GM12864 (cell line): ENCODE data around the gene SPATA46.
"Not testable (repeated sequence)": the region's sequence is repeated elsewhere in the genome, so short reads cannot be mapped to it uniquely, and the experiment has no call there.

Experiments
- DNase-seq: peaks from one replicate; pipeline ENCODE4 v3.0.0-alpha.2; 2011; ENCODE audit warnings: low read depth
- H3K4me3 ChIP-seq: 2 replicates; pipeline ENCODE4 v1.5.1; 2011; ENCODE audit warnings: mild to moderate bottlenecking, low read depth, low read length, control low read depth
- TF ChIP-seq, protein P1 (sequence below): IDR thresholded peaks from 2 replicates; pipeline ENCODE4 v1.5.1; 2011; ENCODE audit warnings: low read depth, mild to moderate bottlenecking, moderate library complexity, low read length, control low read depth, inconsistent platforms; ENCODE audit errors: missing control alignments

SPATA46 gene, protein sequence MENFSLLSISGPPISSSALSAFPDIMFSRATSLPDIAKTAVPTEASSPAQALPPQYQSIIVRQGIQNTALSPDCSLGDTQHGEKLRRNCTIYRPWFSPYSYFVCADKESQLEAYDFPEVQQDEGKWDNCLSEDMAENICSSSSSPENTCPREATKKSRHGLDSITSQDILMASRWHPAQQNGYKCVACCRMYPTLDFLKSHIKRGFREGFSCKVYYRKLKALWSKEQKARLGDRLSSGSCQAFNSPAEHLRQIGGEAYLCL

DNA sequence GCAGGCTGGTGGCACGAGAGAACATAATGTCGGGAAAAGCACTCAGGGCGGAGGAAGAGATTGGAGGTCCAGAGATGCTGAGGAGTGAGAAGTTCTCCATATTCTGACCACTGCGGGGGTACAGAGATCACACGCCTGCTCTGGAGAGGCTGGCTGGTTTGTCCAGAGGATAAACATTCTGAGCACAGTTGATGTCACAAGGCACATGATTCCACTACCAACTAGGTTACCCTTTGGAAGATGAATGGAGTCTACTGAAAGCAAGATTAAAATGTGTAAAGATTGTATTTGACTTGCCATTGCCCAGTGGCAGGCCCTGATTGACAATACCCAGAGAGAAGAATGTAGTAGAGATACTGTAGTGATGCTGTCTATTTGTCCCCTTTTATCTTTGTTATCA, at the start of gene SPATA46:
SPATA46 (minus strand) TSS at position 164 of the 400 bp plus-strand sequence; CDS start at position 100, 64 bp downstream.
- no peak for DNase-seq
- TF ChIP-seq, protein P1, sequence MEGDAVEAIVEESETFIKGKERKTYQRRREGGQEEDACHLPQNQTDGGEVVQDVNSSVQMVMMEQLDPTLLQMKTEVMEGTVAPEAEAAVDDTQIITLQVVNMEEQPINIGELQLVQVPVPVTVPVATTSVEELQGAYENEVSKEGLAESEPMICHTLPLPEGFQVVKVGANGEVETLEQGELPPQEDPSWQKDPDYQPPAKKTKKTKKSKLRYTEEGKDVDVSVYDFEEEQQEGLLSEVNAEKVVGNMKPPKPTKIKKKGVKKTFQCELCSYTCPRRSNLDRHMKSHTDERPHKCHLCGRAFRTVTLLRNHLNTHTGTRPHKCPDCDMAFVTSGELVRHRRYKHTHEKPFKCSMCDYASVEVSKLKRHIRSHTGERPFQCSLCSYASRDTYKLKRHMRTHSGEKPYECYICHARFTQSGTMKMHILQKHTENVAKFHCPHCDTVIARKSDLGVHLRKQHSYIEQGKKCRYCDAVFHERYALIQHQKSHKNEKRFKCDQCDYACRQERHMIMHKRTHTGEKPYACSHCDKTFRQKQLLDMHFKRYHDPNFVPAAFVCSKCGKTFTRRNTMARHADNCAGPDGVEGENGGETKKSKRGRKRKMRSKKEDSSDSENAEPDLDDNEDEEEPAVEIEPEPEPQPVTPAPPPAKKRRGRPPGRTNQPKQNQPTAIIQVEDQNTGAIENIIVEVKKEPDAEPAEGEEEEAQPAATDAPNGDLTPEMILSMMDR: no peak
- no peak within 1 kb of the TSS for H3K4me3 ChIP-seq

DNA sequence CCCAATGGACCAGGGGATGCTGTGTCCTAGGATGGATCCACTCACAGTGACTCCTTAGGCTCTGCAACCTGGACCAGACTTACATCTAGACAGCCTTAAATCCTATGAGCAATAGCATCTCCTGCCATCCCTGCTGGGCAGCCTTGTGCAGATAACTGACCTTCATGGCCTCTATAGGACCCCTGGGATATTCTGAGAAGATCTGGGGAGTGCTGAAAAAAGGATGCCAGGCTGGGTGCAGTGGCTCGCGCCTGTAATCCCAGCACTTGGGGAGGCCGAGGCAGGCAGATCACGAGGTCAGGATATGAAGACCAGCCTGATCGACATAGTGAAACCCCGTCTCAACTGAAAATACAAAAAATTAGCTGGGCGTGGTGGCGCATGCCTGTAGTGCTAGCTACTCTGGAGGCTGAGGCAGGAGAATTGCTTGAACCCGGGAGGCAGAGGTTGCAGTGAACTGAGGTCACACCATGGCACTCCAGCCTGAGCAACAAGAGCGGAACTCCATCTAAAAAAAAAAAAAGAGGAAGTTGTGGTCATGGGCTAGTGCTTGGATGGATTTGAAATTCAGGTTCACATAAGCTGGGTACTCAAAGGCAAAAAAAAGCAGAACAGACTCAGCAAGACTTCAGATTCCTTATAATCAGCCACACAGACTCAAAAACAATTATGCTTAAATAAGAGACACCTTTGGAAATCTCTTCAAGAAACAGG, 46.2 kb upstream of the SPATA46 start:
- DNase-seq: peak; percentile 25
- TF ChIP-seq, protein P1: no peak
- no peak overlapping the region for H3K4me3 ChIP-seq

DNA sequence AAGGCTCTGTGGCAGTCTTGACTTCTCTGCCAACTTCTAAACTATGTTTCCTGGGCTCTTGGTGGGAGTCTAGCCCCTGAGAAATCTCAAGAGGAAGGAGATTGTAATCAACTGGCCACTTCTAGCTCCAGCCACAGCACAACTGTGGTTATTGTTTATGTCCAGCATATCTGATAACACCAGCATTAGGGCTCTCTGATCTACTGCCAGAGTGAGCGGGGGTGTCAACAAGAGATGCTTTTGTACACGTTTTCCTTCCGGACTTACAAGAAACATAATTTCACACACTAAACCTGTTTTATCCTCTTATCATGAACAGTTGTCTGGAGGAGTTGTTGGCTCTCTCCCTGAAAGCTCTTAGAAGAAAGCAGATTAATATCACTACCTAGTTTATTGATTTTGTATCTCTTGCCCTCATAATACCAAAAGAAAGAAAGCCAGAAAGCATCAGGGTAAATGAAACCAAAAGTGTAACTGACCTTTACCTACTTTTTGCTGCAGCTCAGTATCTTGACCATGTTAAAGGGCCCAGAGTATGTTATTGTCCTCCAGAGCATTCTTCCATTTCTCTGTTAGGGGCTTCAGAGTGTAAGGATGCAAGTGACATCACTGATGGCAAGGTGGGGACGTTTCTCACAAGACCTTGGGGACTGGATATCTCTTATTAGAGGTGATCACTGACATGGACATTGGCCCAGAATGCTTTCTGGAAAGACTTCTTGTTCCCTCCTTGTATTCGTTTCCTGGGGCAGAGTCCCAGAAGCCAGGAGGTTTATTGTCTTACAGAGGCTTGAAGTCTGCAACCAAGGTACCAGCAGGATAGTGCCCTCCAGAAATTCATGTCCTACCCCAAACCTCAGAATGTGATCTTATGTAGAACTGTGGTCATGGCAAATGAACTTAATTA, 44.9 kb upstream of the SPATA46 start:
- DNase-seq: no peak
- TF ChIP-seq, protein P1: no peak

DNA sequence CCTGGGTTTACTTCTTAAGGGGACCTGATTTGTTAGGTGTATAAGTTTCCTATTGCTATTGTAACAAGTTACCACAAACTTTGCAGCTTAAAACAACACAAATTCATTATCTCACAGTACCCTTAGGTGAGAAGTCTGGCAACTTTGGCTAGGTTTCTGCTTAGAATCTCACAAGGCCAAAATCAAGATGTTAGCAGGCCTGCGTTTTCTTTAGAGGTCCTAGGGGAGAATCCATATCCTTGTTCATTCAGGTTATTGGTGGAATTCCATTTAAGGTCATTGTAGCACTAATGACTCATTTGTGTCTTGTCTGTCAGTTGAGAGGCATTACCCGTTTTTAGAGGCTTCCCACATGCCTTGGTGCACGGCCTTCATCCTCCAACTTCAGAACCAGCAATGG, 43.5 kb upstream of the SPATA46 start:
- H3K4me3 ChIP-seq: no peak overlapping the region
- DNase-seq: no peak
- TF ChIP-seq, protein P1: no peak

More for the DNA sequence above, 44.9 kb upstream of the SPATA46 start:
- no peak overlapping the region for H3K4me3 ChIP-seq

DNA sequence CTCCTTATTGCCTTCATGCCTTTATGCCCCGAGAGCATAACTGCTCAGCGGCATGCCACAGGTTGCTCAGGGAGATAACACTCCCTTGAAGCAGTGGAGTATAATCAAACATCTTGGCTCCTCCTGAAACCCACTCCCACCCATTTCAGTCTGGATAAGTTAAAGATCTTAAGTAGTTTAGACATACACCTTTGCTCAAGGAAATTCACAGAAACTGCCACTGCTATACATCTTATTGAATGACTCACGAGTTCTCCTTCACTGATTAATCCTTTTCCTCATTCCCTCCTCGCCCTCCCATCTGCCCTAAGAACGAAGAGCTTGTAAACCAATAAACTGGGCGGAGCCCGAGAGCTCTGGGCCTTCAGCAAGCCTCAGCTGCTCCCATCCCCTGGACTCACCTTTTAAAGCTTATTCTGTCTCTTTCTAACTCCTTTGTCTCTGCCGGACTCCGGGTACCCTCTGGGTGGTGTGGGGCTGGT, 42.8 kb upstream of the SPATA46 start:
- not testable (repeated sequence) for H3K4me3 ChIP-seq, DNase-seq

DNA sequence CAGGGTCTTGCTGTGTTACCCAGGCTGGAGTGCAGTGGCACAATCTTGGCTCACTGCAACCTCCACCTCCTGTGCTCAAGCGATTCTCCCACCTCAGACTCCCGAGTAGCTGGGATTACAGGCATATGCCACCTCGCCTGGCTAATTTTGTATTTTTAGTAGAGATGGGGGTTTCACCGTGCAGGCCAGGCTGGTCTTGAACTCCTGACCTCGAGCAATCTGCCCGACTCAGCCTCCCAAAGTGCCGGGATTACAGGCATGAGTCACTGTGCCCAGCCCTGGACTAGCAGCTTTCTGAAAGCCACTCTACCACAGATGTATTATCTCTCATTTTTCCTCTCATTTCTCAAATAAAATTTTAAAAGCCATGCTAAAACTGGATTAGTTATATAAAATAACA, 41.9 kb upstream of the SPATA46 start:
- H3K4me3 ChIP-seq, DNase-seq: not testable (repeated sequence)

DNA sequence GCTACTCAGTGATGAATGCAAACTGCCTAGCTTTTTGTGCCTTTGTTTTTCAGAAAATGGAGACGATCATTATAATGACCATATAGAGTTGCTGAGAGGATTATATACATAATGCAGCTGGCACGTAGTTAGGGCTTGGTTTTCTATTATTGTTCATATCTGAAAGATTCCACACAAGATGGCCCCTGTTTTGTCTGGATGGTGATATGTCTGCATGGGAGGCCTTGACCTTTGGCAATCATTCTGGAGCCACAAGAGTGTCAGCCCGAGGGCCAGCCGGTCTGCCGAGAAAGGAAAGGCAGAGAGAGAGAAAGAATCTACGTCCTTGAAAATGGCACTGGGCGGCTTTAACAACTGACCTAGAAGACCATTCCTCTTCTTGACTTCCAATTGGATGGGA, 41.0 kb upstream of the SPATA46 start:
- DNase-seq: no peak

More for the DNA sequence above, 41.0 kb upstream of the SPATA46 start:
- no peak overlapping the region for H3K4me3 ChIP-seq
- TF ChIP-seq, protein P1: no peak
